ENCODE data around the gene COL4A2.

The COL4A2 gene

DNA sequence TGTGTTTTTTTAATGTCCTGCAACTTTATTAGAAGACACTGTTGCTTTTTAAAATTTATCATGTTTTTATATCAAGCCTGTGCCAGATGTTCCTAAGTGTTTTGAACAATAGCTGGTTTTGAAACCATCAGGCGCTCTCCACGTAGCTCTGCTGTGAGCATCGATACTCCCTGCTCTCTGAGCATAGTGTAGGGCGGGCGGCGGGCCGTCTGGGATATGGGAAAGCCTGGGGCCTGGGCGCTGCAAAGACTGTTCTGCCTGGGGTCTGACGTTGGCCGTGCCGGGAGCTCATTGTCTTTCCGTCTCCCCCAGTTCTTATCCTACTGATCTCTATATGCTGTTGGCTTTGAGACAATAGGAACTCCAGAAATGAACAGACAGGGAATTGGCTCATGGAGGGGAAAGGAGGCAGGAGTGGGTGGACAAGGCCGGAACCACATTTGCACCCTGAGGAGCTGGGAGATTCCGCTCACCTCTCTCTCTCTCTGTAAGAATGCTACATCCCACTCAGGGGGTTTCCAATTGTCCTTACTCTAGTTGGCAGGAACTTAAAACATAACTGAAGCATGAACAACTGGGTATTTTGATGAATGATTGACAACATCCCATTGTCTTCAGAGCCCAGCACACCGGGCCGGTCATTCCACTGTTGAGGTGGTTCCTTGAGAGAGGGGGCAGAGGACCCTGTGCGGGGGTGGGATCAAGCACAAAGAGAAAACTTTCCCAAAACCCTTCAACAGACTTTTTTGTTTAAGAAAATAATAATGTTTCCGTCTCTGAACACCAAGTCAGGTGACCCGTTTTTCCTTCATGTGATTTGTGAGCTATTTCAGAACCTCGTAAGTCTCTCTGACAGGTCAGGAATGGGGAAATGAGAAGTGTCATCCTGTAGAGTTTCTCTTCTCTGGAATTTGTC is 64.7 kb downstream of the COL4A2 start:
- H3K4me1 Mint-ChIP-seq: no peaks in the 10 kb centered on the region
- no peaks in the 10 kb centered on the region for H3K9me3 Mint-ChIP-seq
- ATAC-seq (no peak), DNase-seq (ENCODE audit: low spot score in 2 of 2) (no peak)
- no peaks in the 10 kb centered on the region for H3K36me3 Mint-ChIP-seq
- no peak overlapping the region for H3K27ac Mint-ChIP-seq
- no peak overlapping the region for H3K4me3 Mint-ChIP-seq

DNA sequence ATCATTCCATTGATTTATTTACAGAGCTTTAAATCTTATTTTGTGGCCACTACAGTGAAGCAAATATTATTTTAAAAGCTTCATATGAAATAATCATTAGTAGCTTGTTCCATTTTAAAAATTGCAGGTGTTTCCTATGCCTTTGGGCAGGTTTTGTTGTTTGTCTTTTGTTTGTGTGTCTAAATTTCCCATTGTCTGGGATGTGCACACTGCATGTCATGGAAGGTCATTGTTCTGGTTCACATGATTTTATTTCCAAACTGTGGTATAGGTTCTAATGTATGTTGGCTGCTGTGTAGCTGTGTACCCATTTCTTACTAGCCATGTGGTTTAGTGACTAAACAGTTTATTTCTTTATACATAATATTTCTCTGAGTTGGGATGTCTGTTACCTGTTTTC is 65.6 kb downstream of the COL4A2 start:
- Mint-ChIP-seq H3K27ac (no peak overlapping the region), H3K4me3 (no peak overlapping the region), H3K36me3 (no peaks in the 10 kb centered on the region), H3K4me1 (no peaks in the 10 kb centered on the region), H3K9me3 (no peaks in the 10 kb centered on the region)
- DNase-seq (ENCODE audit: low spot score in 2 of 2) (no peak), ATAC-seq (no peak)

DNA sequence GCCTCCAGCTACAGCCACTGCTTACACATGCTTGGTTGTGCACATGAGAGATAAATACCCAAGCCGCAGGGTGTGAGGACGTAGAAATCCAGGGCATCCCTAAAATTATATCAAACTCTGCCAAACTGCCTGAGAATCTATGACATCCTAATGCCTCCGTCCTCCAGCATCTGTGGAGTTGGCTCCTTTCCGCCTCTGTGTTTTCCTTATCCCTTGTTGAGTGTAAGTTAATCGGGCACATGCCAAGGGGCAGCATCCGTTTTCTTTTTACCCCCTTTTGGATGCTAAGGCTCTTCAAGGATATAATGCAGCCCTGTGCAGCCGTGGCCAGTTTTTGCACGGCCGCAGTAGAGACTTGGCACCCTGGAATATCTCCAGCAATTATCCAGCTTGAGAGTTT is 66.5 kb downstream of the COL4A2 start:
- H3K9me3 Mint-ChIP-seq: no peaks in the 10 kb centered on the region

DNA sequence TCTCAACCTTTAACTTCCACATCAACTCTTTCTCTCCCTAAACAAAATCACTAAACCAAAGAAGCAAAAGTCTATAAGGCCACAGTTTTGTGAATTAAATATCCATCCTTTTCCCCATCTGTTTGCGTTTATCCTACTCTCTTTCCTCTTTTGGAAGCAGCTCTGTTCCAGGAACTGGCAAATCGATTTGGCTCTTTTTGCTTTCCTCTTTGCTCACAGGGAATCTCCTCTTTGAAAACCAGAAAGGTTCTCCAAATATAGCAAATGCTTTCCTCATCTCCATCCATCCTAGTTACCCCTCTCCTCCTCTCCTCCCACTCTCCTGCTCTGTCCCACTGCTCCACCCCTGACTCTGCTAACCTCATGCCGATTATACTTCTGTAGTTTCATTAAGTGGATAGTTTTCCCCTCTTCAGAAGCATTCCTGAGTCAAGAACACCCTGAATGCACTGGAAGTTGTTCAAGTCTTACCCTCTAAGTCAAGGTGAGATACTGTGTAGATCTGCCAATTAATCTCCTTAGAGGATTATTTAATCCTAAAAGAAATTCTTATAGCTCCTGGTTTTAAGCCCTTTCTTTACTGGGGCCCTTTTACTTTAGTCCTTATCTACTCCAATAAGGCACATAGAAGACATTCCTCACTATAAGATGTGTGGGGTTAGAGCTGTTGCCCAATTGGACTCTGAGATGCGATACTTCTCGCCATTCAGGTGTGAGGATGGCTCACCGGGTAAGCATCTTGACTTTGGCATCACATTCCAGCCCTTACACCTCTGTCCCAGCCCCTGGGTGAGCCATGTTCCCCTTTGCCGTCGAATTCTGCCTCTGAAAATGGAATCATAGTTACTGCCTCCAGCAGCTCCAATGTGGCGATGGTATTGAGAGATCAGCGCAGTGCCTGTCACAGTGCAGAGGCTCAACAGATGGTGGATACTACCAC is 67.6 kb downstream of the COL4A2 start:
- H3K27ac Mint-ChIP-seq: no peak overlapping the region
- H3K4me3 Mint-ChIP-seq: no peak overlapping the region
- no peaks in the 10 kb centered on the region for H3K4me1 Mint-ChIP-seq
- no peak for ATAC-seq
- no peaks in the 10 kb centered on the region for H3K36me3 Mint-ChIP-seq
- no peak for DNase-seq (ENCODE audit: low spot score in 2 of 2)
- no peaks in the 10 kb centered on the region for H3K9me3 Mint-ChIP-seq

More for the DNA sequence above, 66.5 kb downstream of the COL4A2 start:
- no peaks in the 10 kb centered on the region for H3K36me3 Mint-ChIP-seq
- no peak for ATAC-seq
- no peak overlapping the region for H3K4me3 Mint-ChIP-seq
- no peak overlapping the region for H3K27ac Mint-ChIP-seq
- no peaks in the 10 kb centered on the region for H3K4me1 Mint-ChIP-seq
- no peak for DNase-seq (ENCODE audit: low spot score in 2 of 2)

DNA sequence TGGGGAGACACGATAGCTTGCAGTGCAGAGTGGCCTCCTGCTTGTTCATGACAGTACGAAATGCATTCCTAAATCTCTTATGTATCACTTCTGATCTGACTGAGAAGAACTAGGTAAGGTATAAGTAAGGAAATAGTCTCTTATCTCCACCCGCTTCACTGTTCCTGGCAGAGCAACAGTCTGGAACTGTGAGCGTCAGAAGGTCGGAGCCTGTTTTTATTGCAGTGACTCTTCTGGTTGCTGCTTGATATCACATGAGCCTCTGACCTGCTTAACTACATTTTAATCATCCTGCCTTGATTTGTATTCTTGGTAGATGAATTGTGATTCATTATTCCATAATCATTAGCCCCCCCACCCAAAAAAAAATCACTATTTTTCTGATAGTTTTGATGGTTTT is 69.0 kb downstream of the COL4A2 start:
- H3K9me3 Mint-ChIP-seq: peaks cover 7% of the 10 kb centered on the region

DNA sequence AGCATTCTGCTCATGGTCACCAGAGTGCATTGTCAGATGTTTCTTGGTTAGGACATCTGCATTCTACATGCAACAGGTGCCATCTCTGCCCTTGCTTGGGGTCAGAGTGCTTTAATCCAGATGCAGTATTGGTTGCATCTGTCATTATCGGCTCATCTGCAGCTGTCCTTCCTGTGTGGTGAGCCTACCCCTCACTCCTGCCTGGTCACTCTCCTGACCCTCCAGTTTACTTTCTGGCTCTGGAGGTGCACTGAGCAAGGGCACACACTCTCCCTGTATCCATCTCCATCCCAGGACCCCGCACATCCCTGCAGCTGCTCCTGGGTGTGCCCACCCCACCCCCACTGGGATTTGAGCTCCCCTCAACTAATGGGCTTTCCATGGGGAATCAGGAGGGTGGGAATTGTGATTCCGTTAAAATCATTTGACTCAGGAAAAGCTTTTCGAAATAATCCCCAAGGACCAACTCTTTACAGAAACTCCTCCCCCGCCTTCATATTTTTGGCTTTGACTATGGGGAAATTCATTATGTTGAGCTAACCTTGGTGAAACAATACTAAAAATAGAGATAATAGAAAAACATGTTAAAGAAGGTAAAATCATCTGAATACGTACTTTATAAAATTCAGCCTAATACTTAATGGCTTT is 70.2 kb downstream of the COL4A2 start:
- Mint-ChIP-seq H3K9me3 (peaks cover 15% of the 10 kb centered on the region), H3K4me3 (no peak overlapping the region), H3K27ac (no peak overlapping the region), H3K4me1 (peaks cover 4% of the 10 kb centered on the region), H3K36me3 (no peaks in the 10 kb centered on the region)
- DNase-seq (ENCODE audit: low spot score in 2 of 2) (no peak), ATAC-seq (no peak)

More for the DNA sequence above, 69.0 kb downstream of the COL4A2 start:
- Mint-ChIP-seq H3K4me1 (peaks cover 4% of the 10 kb centered on the region), H3K4me3 (no peak overlapping the region), H3K27ac (no peak overlapping the region), H3K36me3 (no peaks in the 10 kb centered on the region)
- no peak for ATAC-seq
- DNase-seq (ENCODE audit: low spot score in 2 of 2): no peak

DNA sequence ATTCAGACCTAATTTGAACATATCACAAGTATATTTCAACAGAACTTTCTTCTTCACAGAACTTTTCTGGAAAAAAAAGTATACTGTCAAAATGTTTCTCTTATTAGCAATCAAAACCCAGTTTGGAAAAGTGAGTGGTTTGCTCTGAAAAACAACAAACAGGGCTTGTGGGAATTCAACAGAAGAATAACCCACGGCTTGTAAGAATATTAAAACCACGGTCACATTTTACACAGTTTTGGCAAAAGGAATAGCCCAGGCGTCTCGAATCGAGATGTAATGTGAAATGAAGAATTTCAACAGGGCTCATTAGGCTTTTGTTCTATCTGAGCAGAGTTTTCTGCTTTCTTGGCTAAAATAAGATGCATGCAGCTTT is 70.7 kb downstream of the COL4A2 start:
- H3K36me3 Mint-ChIP-seq: no peaks in the 10 kb centered on the region
- DNase-seq (ENCODE audit: low spot score in 2 of 2): no peak
- H3K27ac Mint-ChIP-seq: no peak overlapping the region
- ATAC-seq: no peak
- no peak overlapping the region for H3K4me3 Mint-ChIP-seq
- H3K9me3 Mint-ChIP-seq: peaks cover 15% of the 10 kb centered on the region
- peaks cover 4% of the 10 kb centered on the region for H3K4me1 Mint-ChIP-seq

DNA sequence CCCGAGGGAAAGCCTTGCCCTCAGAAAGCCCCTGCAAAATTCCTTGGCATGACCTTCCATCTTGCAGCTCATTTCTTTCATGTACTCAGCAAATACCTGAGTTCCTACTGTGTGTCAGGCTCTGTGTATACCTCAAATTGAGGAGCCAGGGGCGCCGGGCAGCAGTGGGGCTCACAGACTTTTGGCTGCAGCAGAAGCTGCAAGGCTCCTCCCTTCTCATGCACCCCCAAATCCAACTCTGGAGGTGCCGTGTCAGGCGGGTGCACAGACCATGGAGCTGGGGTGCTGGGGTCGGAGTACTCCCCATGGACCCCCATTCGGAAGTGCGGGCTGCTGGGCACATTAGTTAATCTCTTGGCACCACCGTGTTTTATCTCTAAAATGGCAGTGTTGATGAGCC is 72.3 kb downstream of the COL4A2 start:
- peaks cover 4% of the 10 kb centered on the region for H3K4me1 Mint-ChIP-seq
- no peak for ATAC-seq

DNA sequence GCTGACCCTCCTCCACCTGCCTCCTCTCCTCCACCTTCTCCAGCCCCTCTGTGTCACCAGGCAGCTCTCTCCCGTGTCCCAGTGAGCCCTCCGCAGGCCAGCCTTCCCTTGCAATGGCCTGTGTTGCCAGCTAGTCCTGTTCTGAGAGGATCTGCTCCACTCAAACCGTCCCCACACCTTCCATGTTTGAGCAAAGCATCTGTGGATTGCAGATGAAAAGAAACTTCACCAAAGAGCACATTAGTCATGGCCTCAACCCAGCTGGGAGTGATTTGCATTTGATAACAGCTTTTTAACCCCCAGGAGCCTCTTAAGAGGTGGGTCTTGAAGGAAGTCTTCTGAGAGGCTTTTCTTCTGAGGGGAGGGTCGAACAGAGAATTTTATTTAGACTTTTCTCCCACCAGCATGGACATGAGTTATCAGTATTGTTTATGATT is 72.8 kb downstream of the COL4A2 start:
- H3K4me3 Mint-ChIP-seq: no peak overlapping the region
- no peak for DNase-seq (ENCODE audit: low spot score in 2 of 2)
- no peak for ATAC-seq

More for the DNA sequence above, 72.3 kb downstream of the COL4A2 start:
- peaks cover 17% of the 10 kb centered on the region for H3K9me3 Mint-ChIP-seq
- H3K27ac Mint-ChIP-seq: no peak overlapping the region
- DNase-seq (ENCODE audit: low spot score in 2 of 2): no peak
- H3K36me3 Mint-ChIP-seq: no peaks in the 10 kb centered on the region
- no peak overlapping the region for H3K4me3 Mint-ChIP-seq

DNA sequence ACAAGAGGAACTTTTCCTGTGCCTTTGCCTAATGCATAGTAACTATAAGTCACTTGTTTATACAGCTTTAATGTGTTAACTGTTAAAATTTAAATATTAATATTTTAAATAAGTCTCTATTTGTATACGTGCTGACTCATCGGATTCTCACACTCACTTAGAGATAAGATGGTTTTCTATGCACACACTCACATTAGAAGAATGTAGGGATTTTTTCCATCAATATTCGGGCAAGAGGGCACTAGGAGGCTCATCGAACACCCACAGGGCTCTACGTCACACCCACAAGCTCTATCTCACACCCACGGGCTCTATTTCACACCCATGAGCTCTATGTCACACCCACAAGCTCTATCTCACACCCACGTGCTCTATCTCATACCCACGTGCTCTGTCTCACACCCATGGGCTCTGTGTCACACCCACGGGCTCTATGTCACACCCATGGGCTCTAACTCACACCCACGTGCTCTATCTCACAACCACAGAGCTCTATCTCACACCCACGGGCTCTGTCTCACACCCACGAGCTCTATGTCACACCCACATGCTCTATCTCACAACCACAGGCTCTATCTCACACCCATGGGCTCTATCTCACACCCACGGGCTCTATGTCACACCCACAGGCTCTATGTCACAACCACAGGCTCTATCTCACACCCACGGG is 73.4 kb downstream of the COL4A2 start:
- no peak overlapping the region for H3K4me3 Mint-ChIP-seq
- DNase-seq (ENCODE audit: low spot score in 2 of 2): no peak
- peaks cover 17% of the 10 kb centered on the region for H3K9me3 Mint-ChIP-seq
- peak overlapping the region; percentile 38 for H3K27ac Mint-ChIP-seq
- peaks cover 4% of the 10 kb centered on the region for H3K4me1 Mint-ChIP-seq
- no peak for ATAC-seq
- peaks cover 6% of the 10 kb centered on the region for H3K36me3 Mint-ChIP-seq

More for the DNA sequence above, 72.8 kb downstream of the COL4A2 start:
- Mint-ChIP-seq H3K36me3 (peaks cover under 1% of the 10 kb centered on the region), H3K9me3 (peaks cover 17% of the 10 kb centered on the region), H3K27ac (no peak overlapping the region), H3K4me1 (peaks cover 4% of the 10 kb centered on the region)

DNA sequence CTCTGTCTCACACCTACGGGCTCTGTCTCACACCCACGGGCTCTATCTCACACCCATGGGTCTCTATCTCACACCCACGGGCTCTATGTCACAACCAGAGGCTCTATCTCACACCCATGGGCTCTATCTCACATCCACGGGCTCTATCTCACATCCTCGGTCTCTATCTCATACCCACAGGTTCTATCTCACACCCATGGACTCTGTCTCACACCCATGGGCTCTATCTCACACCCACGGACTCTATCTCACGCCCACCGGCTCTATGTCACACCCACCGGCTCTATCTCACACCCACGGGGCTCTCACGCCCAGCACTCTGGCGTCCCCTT is 73.9 kb downstream of the COL4A2 start:
- DNase-seq (ENCODE audit: low spot score in 2 of 2) (no peak), ATAC-seq (no peak)
- peaks cover 7% of the 10 kb centered on the region for H3K36me3 Mint-ChIP-seq
- peak overlapping the region; percentile 38 for H3K27ac Mint-ChIP-seq
- no peak overlapping the region for H3K4me3 Mint-ChIP-seq
- peaks cover 4% of the 10 kb centered on the region for H3K4me1 Mint-ChIP-seq
- H3K9me3 Mint-ChIP-seq: peaks cover 17% of the 10 kb centered on the region

DNA sequence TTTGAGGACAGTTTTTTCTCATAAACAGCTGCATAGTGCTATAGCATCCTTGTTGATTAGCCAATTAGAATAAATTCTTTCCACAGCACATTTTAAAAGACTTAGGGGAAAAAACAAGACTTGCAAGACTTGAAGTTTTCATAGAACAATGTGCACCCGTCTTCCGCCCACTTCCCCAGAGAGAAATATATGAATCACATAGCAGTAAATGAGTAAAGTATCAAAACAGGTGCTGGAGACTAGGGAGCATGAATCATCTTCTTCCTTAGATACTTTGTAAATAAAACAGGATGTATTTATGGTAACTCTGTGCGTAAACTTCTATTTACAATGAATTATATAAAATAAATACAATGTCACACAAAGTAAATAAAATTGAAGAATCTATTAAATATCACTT is 75.1 kb downstream of the COL4A2 start:
- no peak overlapping the region for H3K4me3 Mint-ChIP-seq
- H3K27ac Mint-ChIP-seq: no peak overlapping the region
- no peak for DNase-seq (ENCODE audit: low spot score in 2 of 2)
- peaks cover 7% of the 10 kb centered on the region for H3K36me3 Mint-ChIP-seq
- peaks cover 17% of the 10 kb centered on the region for H3K9me3 Mint-ChIP-seq
- H3K4me1 Mint-ChIP-seq: peaks cover 4% of the 10 kb centered on the region
- ATAC-seq: no peak

DNA sequence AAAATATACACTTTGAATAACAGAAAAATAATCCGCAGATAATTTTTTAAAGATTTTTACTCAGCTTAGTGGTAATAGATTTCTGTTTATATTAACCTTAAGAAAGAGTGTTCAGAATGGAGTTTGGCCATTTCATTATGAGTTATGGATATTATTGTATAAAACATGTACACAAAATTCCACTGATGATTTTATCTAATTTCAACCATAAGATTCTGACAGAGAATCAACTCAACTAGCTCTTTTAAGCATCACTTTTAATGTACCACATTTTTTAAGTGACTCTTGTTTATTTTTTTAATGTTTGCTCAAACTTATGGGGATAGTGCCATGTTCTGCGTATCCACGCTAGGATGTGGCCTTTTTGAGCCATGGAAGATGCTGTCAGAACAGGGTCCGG is 75.7 kb downstream of the COL4A2 start:
- H3K4me1 Mint-ChIP-seq: peaks cover 4% of the 10 kb centered on the region
- H3K4me3 Mint-ChIP-seq: no peak overlapping the region
- DNase-seq (ENCODE audit: low spot score in 2 of 2) (no peak), ATAC-seq (no peak)
- no peak overlapping the region for H3K27ac Mint-ChIP-seq
- H3K36me3 Mint-ChIP-seq: peaks cover 7% of the 10 kb centered on the region
- H3K9me3 Mint-ChIP-seq: peaks cover 17% of the 10 kb centered on the region

DNA sequence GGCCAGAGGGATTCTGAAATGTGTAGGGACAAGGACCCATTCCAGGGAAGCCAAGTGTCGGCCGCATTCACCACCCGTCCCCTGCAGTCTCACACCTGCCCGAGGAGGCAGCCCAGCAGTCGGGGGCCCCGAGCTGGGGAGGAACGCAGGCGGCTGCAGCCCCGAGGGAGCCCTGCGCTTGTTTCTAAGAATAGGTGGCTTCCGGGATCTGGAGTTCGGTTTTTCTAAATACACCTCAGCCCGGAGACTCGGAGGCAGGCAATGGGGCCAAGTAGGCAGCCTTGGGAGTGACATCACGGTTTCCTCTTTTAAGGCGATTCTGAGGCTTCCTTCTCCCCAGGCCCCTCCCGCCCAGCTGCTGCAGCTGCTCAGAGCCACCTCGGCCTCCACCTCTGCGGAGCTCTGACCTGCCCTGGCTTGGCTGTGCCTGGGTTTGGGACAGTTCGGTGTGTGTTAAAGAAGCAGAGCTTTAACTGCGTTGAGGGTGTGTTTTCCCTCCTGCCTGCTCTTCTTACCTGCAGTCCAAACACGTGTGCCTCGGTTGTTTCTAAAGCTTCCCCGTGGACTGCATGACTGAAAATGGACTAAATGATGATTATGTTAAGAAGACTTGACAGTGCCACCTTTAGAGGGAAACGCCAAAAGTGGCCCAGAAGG is 80.5 kb downstream of the COL4A2 start:
- Mint-ChIP-seq H3K9me3 (peaks cover 2% of the 10 kb centered on the region), H3K27ac (no peak overlapping the region), H3K4me3 (no peak overlapping the region), H3K4me1 (peaks cover 6% of the 10 kb centered on the region), H3K36me3 (peaks cover 7% of the 10 kb centered on the region)
- DNase-seq (ENCODE audit: low spot score in 2 of 2) (no peak), ATAC-seq (no peak)

All from stimulated activated effector memory CD8-positive, alpha-beta T cell treated with anti-CD3 and anti-CD28 coated beads, Interleukin-12 subunit alpha, Interleukin-12 subunit beta, amount 100 ng/mL, for 72 hours (primary cell).